ENCODE data around the gene CAMK2B. TPM values are rescaled to one million over a fixed set of nuclear protein-coding genes. Genes with fewer than 3 reads are reported as not detected.

Gene CAMK2B
- total RNA-seq, 1 donor from 2014 or later = 0.09 TPM

- Histone ChIP-seq H3K9me3 (ENCODE audit: low read depth) (no peaks in the 10 kb centered on the region), H3F3A (ENCODE audit: low read depth) (no peaks in the 10 kb centered on the region), H2AFZ (replicated peaks) (no peak overlapping the region), H3K9ac (no peak overlapping the region), H3K4me1 (no peaks in the 10 kb centered on the region), H3K27ac (no peak overlapping the region), H3K79me2 (ENCODE audit: low read depth) (no peaks in the 10 kb centered on the region), H3K4me2 (no peak overlapping the region), H3K27me3 (peaks cover 12% of the 10 kb centered on the region), H3K36me3 (no peaks in the 10 kb centered on the region), H4K20me1 (ENCODE audit: low read depth) (no peaks in the 10 kb centered on the region), H3K4me3 (no peak overlapping the region)
- H3K9me3 Mint-ChIP-seq = no peaks in the 10 kb centered on the region
- peaks cover 4% of the 10 kb centered on the region for H3K27me3 Mint-ChIP-seq (ENCODE audit: insufficient read depth, low read depth)
- H3K36me3 Mint-ChIP-seq = no peaks in the 10 kb centered on the region
- TF ChIP-seq EZH2phosphoT487 (IDR thresholded peaks at IDR 0.05) (no peak), EZH2 (IDR thresholded peaks at IDR 0.05) (no peak), CTCF (IDR thresholded peaks at IDR 0.05) (no peak)
- no peak for DNase-seq (ENCODE audit: low spot score)
- peak overlapping the region; percentile 40 for H3K27ac Mint-ChIP-seq
- H3K4me1 Mint-ChIP-seq = peaks cover 9% of the 10 kb centered on the region
- H3K4me3 Mint-ChIP-seq = no peak overlapping the region
These were observed 37.7 kb downstream of the CAMK2B start for GRCh38 chr7:44287488-44288380.

- no peaks in the 10 kb centered on the region for H4K20me1 ChIP-seq (ENCODE audit: low read depth)
- H3K9me3 ChIP-seq (ENCODE audit: low read depth) = no peaks in the 10 kb centered on the region
- H3K4me1 ChIP-seq = no peaks in the 10 kb centered on the region
- no peak overlapping the region for H3K9ac ChIP-seq
- TF ChIP-seq CTCF (IDR thresholded peaks at IDR 0.05) (no peak), EZH2 (IDR thresholded peaks at IDR 0.05) (no peak)
- H3F3A ChIP-seq (ENCODE audit: low read depth) = no peaks in the 10 kb centered on the region
- H3K27me3 ChIP-seq = peaks cover 3% of the 10 kb centered on the region
- Mint-ChIP-seq H3K27me3 (ENCODE audit: insufficient read depth, low read depth) (peaks cover 7% of the 10 kb centered on the region), H3K9me3 (no peaks in the 10 kb centered on the region), H3K36me3 (no peaks in the 10 kb centered on the region), H3K27ac (no peak overlapping the region), H3K4me3 (no peak overlapping the region), H3K4me1 (peaks cover 9% of the 10 kb centered on the region)
- H3K27ac ChIP-seq = no peak overlapping the region
- H2AFZ ChIP-seq (replicated peaks) = no peak overlapping the region
- no peak overlapping the region for H3K4me3 ChIP-seq
- H3K4me2 ChIP-seq = no peak overlapping the region
- H3K79me2 ChIP-seq (ENCODE audit: low read depth) = no peaks in the 10 kb centered on the region
- no peaks in the 10 kb centered on the region for H3K36me3 ChIP-seq
- DNase-seq (ENCODE audit: low spot score) = no peak
These were observed 38.5 kb downstream of the CAMK2B start for GRCh38 chr7:44286618-44287487.

GRCh38 chr7:44286182-44286617, 39.2 kb downstream of the CAMK2B start:
- no peak overlapping the region for H2AFZ ChIP-seq (replicated peaks)
- no peak for DNase-seq (ENCODE audit: low spot score)
- H3K27me3 ChIP-seq = no peaks in the 10 kb centered on the region
- no peaks in the 10 kb centered on the region for H3K79me2 ChIP-seq (ENCODE audit: low read depth)
- TF ChIP-seq EZH2phosphoT487 (IDR thresholded peaks at IDR 0.05) (no peak), CTCF (IDR thresholded peaks at IDR 0.05) (peak; percentile 32)
- Mint-ChIP-seq H3K36me3 (no peaks in the 10 kb centered on the region), H3K27me3 (ENCODE audit: insufficient read depth, low read depth) (peaks cover 7% of the 10 kb centered on the region), H3K9me3 (no peaks in the 10 kb centered on the region), H3K27ac (no peak overlapping the region), H3K4me3 (no peak overlapping the region), H3K4me1 (peaks cover 9% of the 10 kb centered on the region)
- no peaks in the 10 kb centered on the region for H3K9me3 ChIP-seq (ENCODE audit: low read depth)
- no peak overlapping the region for H3K27ac ChIP-seq
- no peak overlapping the region for H3K9ac ChIP-seq
- H4K20me1 ChIP-seq (ENCODE audit: low read depth) = no peaks in the 10 kb centered on the region
- no peaks in the 10 kb centered on the region for H3F3A ChIP-seq (ENCODE audit: low read depth)
- H3K4me1 ChIP-seq = no peaks in the 10 kb centered on the region
- H3K36me3 ChIP-seq = no peaks in the 10 kb centered on the region
- H3K4me2 ChIP-seq = no peak overlapping the region
- no peak overlapping the region for H3K4me3 ChIP-seq
